DOHH2 (cell line): ENCODE data around the gene SUMF1.

ENCODE experiments used
- EZH2phosphoT487 ChIP-seq: fragments of 200-600 bp; sonication (generic); IDR thresholded peaks from 2 replicates; pipeline ENCODE4 v1.6.1; 2017; ENCODE audit warnings: borderline replicate concordance, mild to moderate bottlenecking, antibody characterized with exemption, low read length, moderate library complexity, mixed read lengths
- TF ChIP-seq, protein P1 (sequence below): fragments of 200-600 bp; sonication (generic); IDR thresholded peaks from one replicate; pipeline ENCODE4 v1.5.1; 2014; ENCODE audit warnings: antibody characterized with exemption, mild to moderate bottlenecking, low read depth, low read length; ENCODE audit not compliant: poor library complexity, severe bottlenecking

- TF ChIP-seq, protein P1, sequence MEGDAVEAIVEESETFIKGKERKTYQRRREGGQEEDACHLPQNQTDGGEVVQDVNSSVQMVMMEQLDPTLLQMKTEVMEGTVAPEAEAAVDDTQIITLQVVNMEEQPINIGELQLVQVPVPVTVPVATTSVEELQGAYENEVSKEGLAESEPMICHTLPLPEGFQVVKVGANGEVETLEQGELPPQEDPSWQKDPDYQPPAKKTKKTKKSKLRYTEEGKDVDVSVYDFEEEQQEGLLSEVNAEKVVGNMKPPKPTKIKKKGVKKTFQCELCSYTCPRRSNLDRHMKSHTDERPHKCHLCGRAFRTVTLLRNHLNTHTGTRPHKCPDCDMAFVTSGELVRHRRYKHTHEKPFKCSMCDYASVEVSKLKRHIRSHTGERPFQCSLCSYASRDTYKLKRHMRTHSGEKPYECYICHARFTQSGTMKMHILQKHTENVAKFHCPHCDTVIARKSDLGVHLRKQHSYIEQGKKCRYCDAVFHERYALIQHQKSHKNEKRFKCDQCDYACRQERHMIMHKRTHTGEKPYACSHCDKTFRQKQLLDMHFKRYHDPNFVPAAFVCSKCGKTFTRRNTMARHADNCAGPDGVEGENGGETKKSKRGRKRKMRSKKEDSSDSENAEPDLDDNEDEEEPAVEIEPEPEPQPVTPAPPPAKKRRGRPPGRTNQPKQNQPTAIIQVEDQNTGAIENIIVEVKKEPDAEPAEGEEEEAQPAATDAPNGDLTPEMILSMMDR = no peak
- TF ChIP-seq EZH2phosphoT487 = no peak
These were observed 68.7 kb downstream of the SUMF1 start for GRCh38 chr3:4398120-4398940.
